HepG2 (cell line): ENCODE data around the gene TP73. TPM values are rescaled to one million over a fixed set of nuclear protein-coding genes. Genes with fewer than 3 reads are reported as not detected.

ENCODE experiments used
- AGO2 ChIP-seq: fragments of 200-400 bp; formaldehyde crosslinking; optimal IDR thresholded peaks from 2 replicates; pipeline ENCODE3; 2017; ENCODE audit warnings: mild to moderate bottlenecking, low read depth, low read length, moderate library complexity
- CBX1 ChIP-seq: IDR thresholded peaks from one replicate; pipeline ENCODE4 v1.6.1; 2016; ENCODE audit warnings: antibody characterized with exemption, low read depth
- ERF ChIP-seq: IDR thresholded peaks from 2 replicates; pipeline ENCODE4 v1.6.1; 2018; ENCODE audit warnings: missing biosample characterization, missing genetic modification reagents
- KAT2B ChIP-seq: fragments of 150-350 bp; IDR thresholded peaks from 2 replicates; pipeline ENCODE4 v1.6.1; 2014; ENCODE audit warnings: low read depth, low read length, borderline replicate concordance
- KLF6 ChIP-seq: IDR thresholded peaks from 2 replicates; pipeline ENCODE4 v1.8.0; 2016; ENCODE audit warnings: missing biosample characterization, missing genetic modification reagents
- NFKBIZ ChIP-seq: IDR thresholded peaks from 2 replicates; pipeline ENCODE4 v1.6.1; 2018; ENCODE audit warnings: missing genetic modification reagents, missing compliant biosample characterization
- NR1H2 ChIP-seq: sonication (generic); formaldehyde crosslinking; IDR thresholded peaks from 2 replicates; pipeline ENCODE4 v1.8.1; 2022; ENCODE audit warnings: low read depth, missing genetic modification reagents, borderline replicate concordance
- PITX1 ChIP-seq: sonication (generic); formaldehyde crosslinking; IDR thresholded peaks from 2 replicates; pipeline ENCODE4 v1.5.1; 2020; ENCODE audit warnings: mild to moderate bottlenecking, missing genetic modification reagents
- REL ChIP-seq: sonication (generic); formaldehyde crosslinking; conservative IDR thresholded peaks from 2 replicates; pipeline ENCODE4 v1.8.0; 2022; ENCODE audit warnings: mild to moderate bottlenecking, missing genetic modification reagents, moderate library complexity
- SAFB2 ChIP-seq: sonication (generic); formaldehyde crosslinking; IDR thresholded peaks from 2 replicates; pipeline ENCODE4 v1.5.1; 2020; ENCODE audit warnings: missing genetic modification reagents, low read depth, mild to moderate bottlenecking, borderline replicate concordance
- SKI ChIP-seq: fragments of 450-650 bp; IDR thresholded peaks from one replicate; pipeline ENCODE4 v1.6.1; 2018; ENCODE audit warnings: mild to moderate bottlenecking; ENCODE audit not compliant: partially characterized antibody
- SRSF1 ChIP-seq: fragments of 200-400 bp; formaldehyde crosslinking; optimal IDR thresholded peaks from 2 replicates; pipeline ENCODE3; 2017; ENCODE audit warnings: mild to moderate bottlenecking, low read depth, low read length, moderate library complexity
- XRCC5 ChIP-seq: fragments of 200-400 bp; formaldehyde crosslinking; optimal IDR thresholded peaks from 2 replicates; pipeline ENCODE3; 2017; ENCODE audit warnings: mild to moderate bottlenecking, low read length
- ZNF761 ChIP-seq: sonication (generic); formaldehyde crosslinking; conservative IDR thresholded peaks from 2 replicates; pipeline ENCODE4 v1.4.0; 2020; ENCODE audit warnings: mild to moderate bottlenecking, missing genetic modification reagents
- polyA plus RNA-seq, 8 experiments: library from polyadenylated mRNA; depleted of rRNA in 3 of 8; stranded (reverse) in 7 of 8; unstranded in 1 of 8; fragments of >200 nt; fragmentation: Illumina TruSeq in 4 of 8; extraction: Trizol in 4 of 8; gene quantifications; 2 replicates each; pipeline versions ENCODE4 v1.2.1 to v1.2.3, GENCODE V29; 2011 to 2016; ENCODE audit warnings: low read depth in 4 of 8, missing spikeins in 1 of 8, mixed read lengths in 1 of 8; ENCODE audit not compliant: insufficient read depth in 1 of 8
- total RNA-seq, 5 experiments: library from RNA; depleted of rRNA; stranded (reverse); fragments of >200 nt; fragmentation: Illumina TruSeq; extraction: Trizol; gene quantifications; 2 replicates each; pipeline ENCODE4 v1.2.3, GENCODE V29; 2016; ENCODE audit warnings: low read depth in 1 of 5
- TF ChIP-seq, protein P1 (sequence below): sonication (generic); formaldehyde crosslinking; IDR thresholded peaks from 2 replicates; pipeline ENCODE4 v1.4.0; 2020; ENCODE audit warnings: mild to moderate bottlenecking, missing genetic modification reagents, borderline replicate concordance
- TF ChIP-seq, protein P2 (sequence below): sonication (generic); formaldehyde crosslinking; IDR thresholded peaks from 2 replicates; pipeline ENCODE4 v1.8.1; 2023; ENCODE audit warnings: mild to moderate bottlenecking, missing genetic modification reagents
- TF ChIP-seq, protein P3 (sequence below): sonication (generic); formaldehyde crosslinking; IDR thresholded peaks from 2 replicates; pipeline ENCODE4 v1.4.0; 2020; ENCODE audit warnings: missing genetic modification reagents
- TF ChIP-seq, protein P4 (sequence below): sonication (generic); formaldehyde crosslinking; IDR thresholded peaks from 2 replicates; pipeline ENCODE4 v1.4.0; 2020; ENCODE audit warnings: mild to moderate bottlenecking, missing genetic modification reagents

Gene TP73
- total and polyA plus RNA-seq, 2 of the 13 experiments (the other 11 are each of a cell fraction or from before 2014, with no cell fraction given) = 0.49 to 1.1 TPM

DNA sequence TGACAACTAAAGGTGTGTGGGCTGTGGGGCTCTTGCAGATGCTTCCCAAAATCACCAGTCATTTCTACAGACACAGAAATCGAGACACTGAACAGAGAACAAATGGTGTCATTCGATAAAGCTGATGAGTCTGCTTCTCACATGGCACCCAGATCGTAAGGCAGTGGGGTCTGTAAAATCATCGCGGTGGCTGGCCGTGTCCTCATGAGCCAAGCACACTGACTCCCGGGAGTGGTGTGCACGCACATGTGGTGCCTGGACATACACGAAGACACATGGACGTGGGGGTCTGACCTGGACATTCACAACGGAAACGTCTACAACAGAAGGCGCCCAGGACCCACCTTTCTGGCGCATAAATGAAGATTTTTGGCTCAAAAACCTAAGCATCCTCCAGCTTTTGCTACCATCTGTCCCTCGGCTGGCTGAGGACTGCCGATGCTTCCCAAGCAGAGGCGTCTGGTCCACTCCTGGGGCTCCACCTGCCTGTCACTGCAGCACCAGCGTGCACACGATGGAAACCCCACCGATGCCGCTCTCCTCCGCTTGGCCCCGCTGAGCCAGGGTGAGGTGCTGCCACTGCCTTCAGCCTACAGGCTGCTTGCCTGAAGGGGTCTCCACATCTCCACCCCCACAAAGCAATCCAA is 127.1 kb downstream of the TP73 start (continued):
- TF ChIP-seq, protein P1, sequence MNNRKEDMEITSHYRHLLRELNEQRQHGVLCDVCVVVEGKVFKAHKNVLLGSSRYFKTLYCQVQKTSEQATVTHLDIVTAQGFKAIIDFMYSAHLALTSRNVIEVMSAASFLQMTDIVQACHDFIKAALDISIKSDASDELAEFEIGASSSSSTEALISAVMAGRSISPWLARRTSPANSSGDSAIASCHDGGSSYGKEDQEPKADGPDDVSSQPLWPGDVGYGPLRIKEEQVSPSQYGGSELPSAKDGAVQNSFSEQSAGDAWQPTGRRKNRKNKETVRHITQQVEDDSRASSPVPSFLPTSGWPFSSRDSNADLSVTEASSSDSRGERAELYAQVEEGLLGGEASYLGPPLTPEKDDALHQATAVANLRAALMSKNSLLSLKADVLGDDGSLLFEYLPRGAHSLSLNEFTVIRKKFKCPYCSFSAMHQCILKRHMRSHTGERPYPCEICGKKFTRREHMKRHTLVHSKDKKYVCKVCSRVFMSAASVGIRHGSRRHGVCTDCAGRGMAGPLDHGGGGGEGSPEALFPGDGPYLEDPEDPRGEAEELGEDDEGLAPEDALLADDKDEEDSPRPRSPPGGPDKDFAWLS (CRISPR knock-in tag) = no peak
- peak; percentile 18 for TF ChIP-seq XRCC5
- TF ChIP-seq, protein P2, sequence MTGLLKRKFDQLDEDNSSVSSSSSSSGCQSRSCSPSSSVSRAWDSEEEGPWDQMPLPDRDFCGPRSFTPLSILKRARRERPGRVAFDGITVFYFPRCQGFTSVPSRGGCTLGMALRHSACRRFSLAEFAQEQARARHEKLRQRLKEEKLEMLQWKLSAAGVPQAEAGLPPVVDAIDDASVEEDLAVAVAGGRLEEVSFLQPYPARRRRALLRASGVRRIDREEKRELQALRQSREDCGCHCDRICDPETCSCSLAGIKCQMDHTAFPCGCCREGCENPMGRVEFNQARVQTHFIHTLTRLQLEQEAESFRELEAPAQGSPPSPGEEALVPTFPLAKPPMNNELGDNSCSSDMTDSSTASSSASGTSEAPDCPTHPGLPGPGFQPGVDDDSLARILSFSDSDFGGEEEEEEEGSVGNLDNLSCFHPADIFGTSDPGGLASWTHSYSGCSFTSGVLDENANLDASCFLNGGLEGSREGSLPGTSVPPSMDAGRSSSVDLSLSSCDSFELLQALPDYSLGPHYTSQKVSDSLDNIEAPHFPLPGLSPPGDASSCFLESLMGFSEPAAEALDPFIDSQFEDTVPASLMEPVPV = no peak
- no peak for TF ChIP-seq ERF (CRISPR knock-in tag)
- peak; percentile 59 for TF ChIP-seq AGO2
- TF ChIP-seq, protein P3, sequence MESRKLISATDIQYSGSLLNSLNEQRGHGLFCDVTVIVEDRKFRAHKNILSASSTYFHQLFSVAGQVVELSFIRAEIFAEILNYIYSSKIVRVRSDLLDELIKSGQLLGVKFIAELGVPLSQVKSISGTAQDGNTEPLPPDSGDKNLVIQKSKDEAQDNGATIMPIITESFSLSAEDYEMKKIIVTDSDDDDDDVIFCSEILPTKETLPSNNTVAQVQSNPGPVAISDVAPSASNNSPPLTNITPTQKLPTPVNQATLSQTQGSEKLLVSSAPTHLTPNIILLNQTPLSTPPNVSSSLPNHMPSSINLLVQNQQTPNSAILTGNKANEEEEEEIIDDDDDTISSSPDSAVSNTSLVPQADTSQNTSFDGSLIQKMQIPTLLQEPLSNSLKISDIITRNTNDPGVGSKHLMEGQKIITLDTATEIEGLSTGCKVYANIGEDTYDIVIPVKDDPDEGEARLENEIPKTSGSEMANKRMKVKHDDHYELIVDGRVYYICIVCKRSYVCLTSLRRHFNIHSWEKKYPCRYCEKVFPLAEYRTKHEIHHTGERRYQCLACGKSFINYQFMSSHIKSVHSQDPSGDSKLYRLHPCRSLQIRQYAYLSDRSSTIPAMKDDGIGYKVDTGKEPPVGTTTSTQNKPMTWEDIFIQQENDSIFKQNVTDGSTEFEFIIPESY (CRISPR knock-in tag) = peak; percentile 97
- no peak for TF ChIP-seq ZNF761 (CRISPR knock-in tag)
- TF ChIP-seq, protein P4, sequence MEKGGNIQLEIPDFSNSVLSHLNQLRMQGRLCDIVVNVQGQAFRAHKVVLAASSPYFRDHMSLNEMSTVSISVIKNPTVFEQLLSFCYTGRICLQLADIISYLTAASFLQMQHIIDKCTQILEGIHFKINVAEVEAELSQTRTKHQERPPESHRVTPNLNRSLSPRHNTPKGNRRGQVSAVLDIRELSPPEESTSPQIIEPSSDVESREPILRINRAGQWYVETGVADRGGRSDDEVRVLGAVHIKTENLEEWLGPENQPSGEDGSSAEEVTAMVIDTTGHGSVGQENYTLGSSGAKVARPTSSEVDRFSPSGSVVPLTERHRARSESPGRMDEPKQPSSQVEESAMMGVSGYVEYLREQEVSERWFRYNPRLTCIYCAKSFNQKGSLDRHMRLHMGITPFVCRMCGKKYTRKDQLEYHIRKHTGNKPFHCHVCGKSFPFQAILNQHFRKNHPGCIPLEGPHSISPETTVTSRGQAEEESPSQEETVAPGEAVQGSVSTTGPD (CRISPR knock-in tag) = no peak
- no peak for TF ChIP-seq NR1H2
- TF ChIP-seq KLF6 (CRISPR knock-in tag) = no peak
- TF ChIP-seq PITX1 = no peak
- TF ChIP-seq KAT2B = no peak
- TF ChIP-seq CBX1 = no peak
- no peak for TF ChIP-seq NFKBIZ
- TF ChIP-seq SAFB2 (CRISPR knock-in tag) = 0 out of 2 replicates have a peak, but pooled peaks have one; percentile 22
- TF ChIP-seq SKI = no peak
- peak; percentile 62 for TF ChIP-seq SRSF1
- TF ChIP-seq REL (CRISPR knock-in tag) = 0 out of 2 replicates have a peak, but pooled peaks have one; percentile 37
